K562 (cell line): Measurements from ENCODE around the gene PRR15L.

Source experiments
- NFYB ChIP-seq: IDR thresholded peaks from 2 replicates; pipeline ENCODE4 v1.6.1; 2011; ENCODE audit warnings: mild to moderate bottlenecking, moderate library complexity; ENCODE audit not compliant: insufficient read length; ENCODE audit errors: extremely low read depth
- SMARCE1 ChIP-seq: fragments of 450-650 bp; IDR thresholded peaks from 2 replicates; pipeline ENCODE4 v1.7.1; 2016; ENCODE audit warnings: mild to moderate bottlenecking
- SRSF9 ChIP-seq: fragments of 200-400 bp; formaldehyde crosslinking; IDR thresholded peaks from 2 replicates; pipeline ENCODE4 v1.6.1; 2017; ENCODE audit warnings: low read depth, low read length, borderline replicate concordance
- ZFX ChIP-seq: sonication (generic); formaldehyde crosslinking; IDR thresholded peaks from 2 replicates; pipeline ENCODE4 v1.8.0; 2022; ENCODE audit warnings: mild to moderate bottlenecking, missing genetic modification reagents, moderate library complexity
- ZNF224 ChIP-seq: sonication (generic); formaldehyde crosslinking; IDR thresholded peaks from 2 replicates; pipeline ENCODE4 v1.8.0; 2022; ENCODE audit warnings: mild to moderate bottlenecking, missing genetic modification reagents
- TF ChIP-seq, protein P1 (sequence below), 3 experiments: IDR thresholded peaks in 2 of 3; conservative IDR thresholded peaks in 1 of 3; 2 replicates each; pipeline ENCODE4 v1.5.1; 2011 to 2012; ENCODE audit warnings: low read length in 3 of 3, mild to moderate bottlenecking in 3 of 3, control low read depth in 2 of 3, improper control_type of control experiment in 1 of 3, inconsistent platforms in 1 of 3, low read depth in 1 of 3, mixed read lengths in 1 of 3, moderate library complexity in 1 of 3; ENCODE audit not compliant: insufficient read depth in 2 of 3
- TF ChIP-seq, protein P2 (sequence below): fragments of 250-450 bp; sonication (Bioruptor Pico); IDR thresholded peaks from 2 replicates; pipeline ENCODE4 v1.8.0; 2021; ENCODE audit warnings: moderate library complexity, mild to moderate bottlenecking, inconsistent platforms

DNA sequence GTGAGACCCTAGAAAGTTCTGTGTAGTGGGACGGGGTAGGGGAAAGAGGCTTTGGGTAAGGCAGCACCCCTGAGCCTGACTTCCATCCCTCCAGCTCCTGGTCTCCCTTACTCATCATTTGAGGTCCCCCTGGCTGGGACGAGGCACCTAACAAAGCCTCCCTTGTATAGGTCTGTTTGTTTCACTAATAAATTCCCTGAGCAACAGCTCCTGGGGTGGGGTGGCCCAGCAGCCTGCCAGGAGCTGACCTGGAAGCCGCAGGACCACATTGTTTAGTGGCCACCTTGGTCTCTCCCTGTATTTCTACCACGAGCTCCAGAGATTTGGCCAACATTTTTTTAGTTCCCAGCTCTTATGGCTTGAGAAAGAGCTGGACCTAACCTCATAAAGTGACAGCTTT lies 7.2 kb downstream of the PRR15L start:
- no peak for TF ChIP-seq ZFX (CRISPR knock-in tag)
- TF ChIP-seq NFYB: no peak
- TF ChIP-seq, protein P1, sequence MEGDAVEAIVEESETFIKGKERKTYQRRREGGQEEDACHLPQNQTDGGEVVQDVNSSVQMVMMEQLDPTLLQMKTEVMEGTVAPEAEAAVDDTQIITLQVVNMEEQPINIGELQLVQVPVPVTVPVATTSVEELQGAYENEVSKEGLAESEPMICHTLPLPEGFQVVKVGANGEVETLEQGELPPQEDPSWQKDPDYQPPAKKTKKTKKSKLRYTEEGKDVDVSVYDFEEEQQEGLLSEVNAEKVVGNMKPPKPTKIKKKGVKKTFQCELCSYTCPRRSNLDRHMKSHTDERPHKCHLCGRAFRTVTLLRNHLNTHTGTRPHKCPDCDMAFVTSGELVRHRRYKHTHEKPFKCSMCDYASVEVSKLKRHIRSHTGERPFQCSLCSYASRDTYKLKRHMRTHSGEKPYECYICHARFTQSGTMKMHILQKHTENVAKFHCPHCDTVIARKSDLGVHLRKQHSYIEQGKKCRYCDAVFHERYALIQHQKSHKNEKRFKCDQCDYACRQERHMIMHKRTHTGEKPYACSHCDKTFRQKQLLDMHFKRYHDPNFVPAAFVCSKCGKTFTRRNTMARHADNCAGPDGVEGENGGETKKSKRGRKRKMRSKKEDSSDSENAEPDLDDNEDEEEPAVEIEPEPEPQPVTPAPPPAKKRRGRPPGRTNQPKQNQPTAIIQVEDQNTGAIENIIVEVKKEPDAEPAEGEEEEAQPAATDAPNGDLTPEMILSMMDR (IDR thresholded peaks at IDR 0.05 in 2 of 3, conservative IDR thresholded peaks at IDR 0.05 in 1 of 3; ENCODE audit: insufficient read depth in 2 of 3, low read depth in 1 of 3, low read length in 3 of 3): no peak
- TF ChIP-seq, protein P2, sequence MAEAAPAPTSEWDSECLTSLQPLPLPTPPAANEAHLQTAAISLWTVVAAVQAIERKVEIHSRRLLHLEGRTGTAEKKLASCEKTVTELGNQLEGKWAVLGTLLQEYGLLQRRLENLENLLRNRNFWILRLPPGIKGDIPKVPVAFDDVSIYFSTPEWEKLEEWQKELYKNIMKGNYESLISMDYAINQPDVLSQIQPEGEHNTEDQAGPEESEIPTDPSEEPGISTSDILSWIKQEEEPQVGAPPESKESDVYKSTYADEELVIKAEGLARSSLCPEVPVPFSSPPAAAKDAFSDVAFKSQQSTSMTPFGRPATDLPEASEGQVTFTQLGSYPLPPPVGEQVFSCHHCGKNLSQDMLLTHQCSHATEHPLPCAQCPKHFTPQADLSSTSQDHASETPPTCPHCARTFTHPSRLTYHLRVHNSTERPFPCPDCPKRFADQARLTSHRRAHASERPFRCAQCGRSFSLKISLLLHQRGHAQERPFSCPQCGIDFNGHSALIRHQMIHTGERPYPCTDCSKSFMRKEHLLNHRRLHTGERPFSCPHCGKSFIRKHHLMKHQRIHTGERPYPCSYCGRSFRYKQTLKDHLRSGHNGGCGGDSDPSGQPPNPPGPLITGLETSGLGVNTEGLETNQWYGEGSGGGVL: no peak
- no peak for TF ChIP-seq SRSF9
- no peak for TF ChIP-seq ZNF224 (CRISPR knock-in tag)
- TF ChIP-seq SMARCE1: no peak
